ENCODE results near the gene AP2M1. TPM values are rescaled to one million over a fixed set of nuclear protein-coding genes. Genes with fewer than 3 reads are reported as not detected.

Gene AP2M1
- 351 and 478 TPM in 2 replicates for total RNA-seq

GRCh38 chr3:184174646-184175492 is at the start of gene AP2M1:
Gene AP2M1, plus strand, starts transcription at chr3:184174855. Its CDS starts 2,139 bp downstream, at chr3:184176994.

GRCh38 chr3:184135149-184135910 is 39.3 kb upstream of the AP2M1 start, which contains the start of gene EIF2B5:
Gene EIF2B5, plus strand, starts transcription at chr3:184135358. Its CDS starts 28 bp downstream, at chr3:184135386.

GRCh38 chr3:184154885-184155643 is 19.6 kb upstream of the AP2M1 start, which contains the start of gene DVL3:
Gene DVL3, plus strand, starts transcription at chr3:184155377. Its CDS starts 259 bp downstream, at chr3:184155636.

GRCh38 chr3:184186184-184186901 is 11.7 kb downstream of the AP2M1 start, which contains the start of gene ABCF3:
Gene ABCF3, plus strand, starts transcription at chr3:184186199. Its CDS starts 9 bp downstream, at chr3:184186208.

GRCh38 chr3:184229394-184230080 is 54.9 kb downstream of the AP2M1 start, which contains the start of gene VWA5B2:
Gene VWA5B2, plus strand, starts transcription at chr3:184229585. Its CDS starts 944 bp downstream, at chr3:184230529.

Other genes with a start within 250 kb of the AP2M1 start
- 6.1 and 9.7 TPM in 2 replicates for gene ABCC5, start 157.0 kb upstream of the AP2M1 start, total RNA-seq
- gene HTR3D, start 143.1 kb upstream of the AP2M1 start, total RNA-seq = not detected in 2 replicates
- not detected in 2 replicates for gene HTR3C, start 121.8 kb upstream of the AP2M1 start, total RNA-seq
- not detected in 2 replicates for gene HTR3E, start 77.8 kb upstream of the AP2M1 start, total RNA-seq
- 30.0 and 30.5 TPM in 2 replicates for gene EIF2B5, start 39.5 kb upstream of the AP2M1 start, total RNA-seq
- gene DVL3, start 19.5 kb upstream of the AP2M1 start, total RNA-seq = 34.3 and 63.8 TPM in 2 replicates
- gene ABCF3, start 11.3 kb downstream of the AP2M1 start, total RNA-seq = 41.2 and 43.2 TPM in 2 replicates
- gene VWA5B2, start 54.7 kb downstream of the AP2M1 start, total RNA-seq = not detected in 2 replicates
- 66.1 and 94.1 TPM in 2 replicates for gene ALG3, start 74.1 kb downstream of the AP2M1 start, total RNA-seq
- 5.7 and 8.1 TPM in 2 replicates for gene EEF1AKMT4, start 74.8 kb downstream of the AP2M1 start, total RNA-seq
- 0.39 TPM in 1 of 2 replicates, not detected in the other for gene CAMK2N2, start 86.7 kb downstream of the AP2M1 start, total RNA-seq
- gene ECE2, start 101.2 kb downstream of the AP2M1 start, total RNA-seq = not detected in 2 replicates
- gene PSMD2, start 124.4 kb downstream of the AP2M1 start, total RNA-seq = 189 and 548 TPM in 2 replicates
- gene EIF4G1, start 139.8 kb downstream of the AP2M1 start, total RNA-seq = 242 and 310 TPM in 2 replicates
- gene FAM131A, start 162.7 kb downstream of the AP2M1 start, total RNA-seq = 17.3 and 35.3 TPM in 2 replicates
- 1.7 and 6.5 TPM in 2 replicates for gene CLCN2, start 186.8 kb downstream of the AP2M1 start, total RNA-seq
- 75.5 and 110 TPM in 2 replicates for gene POLR2H, start 186.9 kb downstream of the AP2M1 start, total RNA-seq
- gene THPO, start 203.4 kb downstream of the AP2M1 start, total RNA-seq = 0.39 and 0.56 TPM in 2 replicates
- gene CHRD, start 205.2 kb downstream of the AP2M1 start, total RNA-seq = 0.52 and 18.3 TPM in 2 replicates

All from epithelial cell of alveolus of lung (primary cell).